Frontal cortex (tissue), 4 donors: ENCODE measurements around the gene ZNF750. TPM values are rescaled to one million over a fixed set of nuclear protein-coding genes. Genes with fewer than 3 reads are reported as not detected.

Experiments used
- DNase-seq, 2 donors: peaks; one replicate each; pipeline ENCODE4 v3.0.0; 2012; ENCODE audit warnings: low spot score in 2 of 2
- FAIRE-seq: peaks from 2 replicates; lab custom pipeline; 2012; peaks lifted over from hg19 to GRCh38; lab: Jason Lieb, UNC
- total RNA-seq: library from RNA; depleted of rRNA; stranded (reverse); fragments of >200 nt; gene quantifications from one replicate; pipeline ENCODE4 v1.2.3, GENCODE V29; 2014
- donor health status: control.
- donor health status: control.
- donor health status: control.

Gene ZNF750
- total RNA-seq, 1 donor from 2014 or later, result not detected

GRCh38 chr17:82862191-82862590 lies 22.4 kb upstream of the ZNF750 start:
- no peak for DNase-seq
- FAIRE-seq, result no peak

- FAIRE-seq (no peak), DNase-seq (no peak)
Measured at GRCh38 chr17:82861393-82861775, 21.6 kb upstream of the ZNF750 start.

DNA sequence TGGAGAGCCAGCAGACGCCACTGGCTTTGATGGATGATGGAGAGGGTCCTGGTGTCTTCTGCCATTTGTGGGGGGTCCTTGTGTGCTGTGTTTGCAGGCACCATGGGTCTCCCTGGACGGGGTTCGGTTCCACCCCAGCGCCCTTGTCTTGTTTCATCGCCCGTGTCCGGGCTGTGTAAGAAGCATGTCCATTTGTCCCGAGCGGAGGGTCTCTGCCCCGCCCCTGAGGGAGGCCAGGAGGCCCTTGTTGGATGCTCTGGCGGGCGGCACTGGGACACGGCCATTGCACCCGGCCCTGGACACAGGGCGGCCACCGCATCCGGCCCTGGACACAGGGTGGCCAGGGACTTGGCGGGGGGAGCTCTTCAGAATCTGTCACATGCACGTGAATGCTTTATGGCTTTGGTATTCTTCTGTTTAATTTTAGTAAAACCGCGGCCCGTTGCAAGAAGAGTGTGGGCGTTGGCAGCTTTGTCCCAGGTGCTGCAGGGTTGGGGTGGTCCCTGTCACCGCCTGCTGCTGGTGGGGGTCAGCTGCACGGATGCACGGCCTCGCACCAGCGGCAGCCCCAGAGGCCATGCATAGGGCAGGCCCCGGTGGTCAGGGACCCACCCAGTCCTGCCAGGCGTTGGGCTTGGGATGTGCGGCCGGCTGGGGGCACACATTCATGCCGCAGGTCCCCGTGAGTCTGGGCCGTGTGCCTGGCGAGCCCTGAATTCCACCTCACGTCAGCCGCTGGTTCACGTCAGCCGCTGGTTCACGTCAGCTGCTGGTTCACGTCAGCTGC lies 21.0 kb upstream of the ZNF750 start:
- no peak for FAIRE-seq
- no peak for DNase-seq

DNA sequence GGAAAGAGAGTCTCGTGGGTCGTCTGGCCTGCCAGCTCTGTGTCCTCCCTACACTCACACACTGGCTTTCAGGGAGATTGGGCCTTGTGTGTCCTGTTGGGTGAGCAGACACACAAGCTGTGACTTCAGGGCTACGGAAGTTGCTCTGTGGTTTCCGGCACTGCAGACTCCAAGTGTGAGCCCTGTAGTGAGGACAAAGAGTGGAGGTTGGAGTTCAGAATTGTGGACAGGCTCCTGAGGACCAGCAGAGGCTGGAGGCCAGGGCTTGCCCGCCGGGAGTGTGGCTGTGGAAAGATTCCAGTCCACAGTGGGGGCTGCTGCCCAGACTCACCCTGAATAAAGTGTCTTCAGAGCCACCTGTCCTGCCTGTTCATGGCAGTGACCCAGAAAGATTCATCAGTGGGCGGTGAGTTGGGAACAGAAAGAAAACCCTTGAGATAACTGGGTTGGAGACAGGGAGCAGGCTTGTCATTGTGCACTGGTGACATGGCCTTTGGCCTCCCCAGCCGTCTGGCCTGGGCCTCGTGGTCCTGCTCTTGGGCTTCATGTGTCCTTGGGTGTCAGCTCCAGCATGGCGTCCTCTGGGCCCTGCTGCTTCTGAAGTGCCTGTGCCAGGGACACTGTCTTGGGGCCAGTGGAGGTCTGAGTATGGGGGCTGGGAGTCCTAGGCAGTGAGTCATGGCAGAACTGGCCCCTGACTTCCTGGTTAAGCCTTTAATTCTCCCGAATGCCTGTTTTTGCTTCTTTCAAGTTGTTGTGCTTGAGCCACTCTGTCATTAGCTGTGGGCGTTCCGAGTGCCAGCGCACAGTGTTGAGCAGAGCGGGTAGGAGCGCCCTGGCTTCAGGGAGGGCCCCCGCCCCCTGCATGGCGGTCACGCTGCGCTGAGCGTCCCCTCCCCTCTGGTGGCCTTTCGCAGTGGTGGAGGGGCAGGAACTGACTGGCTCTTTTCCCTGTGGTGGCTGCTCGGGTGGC lies 19.9 kb upstream of the ZNF750 start:
- peak; percentile 59 to 74 for DNase-seq
- FAIRE-seq, result no peak

DNA sequence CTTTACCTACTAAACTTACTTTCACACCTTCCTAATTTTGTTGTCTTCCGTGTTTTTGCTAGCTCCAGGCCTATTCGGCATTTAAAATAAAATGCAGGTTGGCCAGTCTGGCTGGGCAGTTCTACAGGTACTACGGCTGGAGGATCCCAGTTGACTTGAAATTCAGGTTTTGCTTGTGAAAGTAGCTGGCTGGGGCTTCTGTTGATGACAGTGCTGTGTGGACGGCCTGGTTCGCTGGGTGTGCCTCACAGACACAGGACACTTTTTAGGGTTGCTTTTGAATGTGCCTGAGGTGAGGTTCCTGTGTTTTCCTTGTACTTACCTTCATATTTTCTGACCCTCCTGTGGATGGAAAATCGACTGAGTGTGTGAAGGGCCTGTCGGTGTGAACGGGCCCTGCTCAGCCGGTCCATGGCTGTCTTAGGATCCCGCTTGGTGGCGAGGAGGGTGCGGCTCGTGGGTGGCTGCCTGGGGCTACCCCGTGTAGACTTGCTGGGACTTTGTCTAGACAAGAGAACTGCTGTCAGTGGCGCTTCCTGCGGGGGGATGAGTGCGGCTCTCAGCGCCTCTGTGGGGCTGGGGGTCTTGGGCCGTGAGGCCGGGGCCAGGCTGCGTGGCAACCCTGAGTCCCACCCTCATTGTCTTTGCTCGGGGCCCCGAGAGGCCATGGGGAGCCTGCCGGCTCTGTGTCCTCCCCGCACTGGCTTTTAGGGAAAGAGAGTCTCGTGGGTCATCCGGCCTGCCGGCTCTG lies 18.7 kb upstream of the ZNF750 start:
- DNase-seq (no peak), FAIRE-seq (no peak)

DNA sequence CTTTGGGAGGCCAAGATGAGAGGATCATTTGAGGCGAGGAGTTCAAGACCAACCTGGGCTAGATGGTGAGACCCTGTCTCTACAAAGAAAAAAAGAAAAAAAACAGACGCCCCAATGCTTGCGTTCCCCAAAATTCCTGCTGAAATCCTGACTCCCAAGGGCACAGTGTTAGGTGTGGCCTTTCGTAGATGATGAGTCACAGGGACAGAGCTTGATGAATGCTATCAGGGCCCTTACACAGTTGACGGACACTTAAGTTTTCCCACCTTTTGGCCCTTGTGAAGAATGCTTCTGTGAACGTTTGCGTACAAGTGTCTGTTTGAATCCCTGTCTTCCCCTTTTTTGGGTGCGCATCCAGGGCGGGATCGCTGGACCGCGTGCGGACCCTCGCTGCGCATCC lies 16.5 kb upstream of the ZNF750 start:
- FAIRE-seq, result no peak
- no peak for DNase-seq

- FAIRE-seq (no peak), DNase-seq (no peak)
Measured at GRCh38 chr17:82854226-82854625, 14.4 kb upstream of the ZNF750 start.

GRCh38 chr17:82851381-82851780 lies 11.6 kb upstream of the ZNF750 start:
- no peak for FAIRE-seq
- no peak for DNase-seq

- FAIRE-seq, result no peak
- DNase-seq, result no peak
Measured at GRCh38 chr17:82849076-82849945, 9.5 kb upstream of the ZNF750 start.

DNA sequence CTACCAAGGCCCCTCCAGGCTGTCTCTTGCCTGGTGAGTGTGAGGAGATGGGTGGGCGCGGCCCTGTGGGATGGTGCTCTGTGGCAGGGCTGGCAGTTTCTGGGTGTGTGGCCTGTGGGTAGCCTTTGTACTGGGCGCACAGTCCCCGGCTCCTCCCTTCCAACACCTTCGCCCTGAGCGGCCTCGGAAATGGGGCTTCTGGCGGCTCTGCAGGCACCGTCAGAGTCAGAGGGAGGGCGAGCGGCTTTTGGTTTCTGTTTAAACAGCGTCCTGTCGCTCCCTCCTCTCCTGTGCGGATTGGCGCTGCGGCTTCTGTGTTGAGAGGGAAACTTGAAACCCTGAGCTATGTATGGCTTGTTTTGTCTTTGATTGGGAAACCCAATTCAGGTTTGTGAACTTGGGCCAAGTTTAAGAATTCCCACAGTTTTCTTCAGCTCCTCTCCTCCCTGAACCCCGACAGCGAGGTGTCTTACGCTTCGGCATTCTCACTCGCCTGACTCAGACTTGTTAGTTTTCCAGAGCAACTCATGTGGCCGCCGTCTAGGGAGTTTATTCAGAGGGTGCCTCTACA lies 8.3 kb upstream of the ZNF750 start:
- FAIRE-seq (no peak), DNase-seq (no peak)

GRCh38 chr17:82846061-82846691 lies 6.4 kb upstream of the ZNF750 start:
- DNase-seq (no peak), FAIRE-seq (no peak)

DNA sequence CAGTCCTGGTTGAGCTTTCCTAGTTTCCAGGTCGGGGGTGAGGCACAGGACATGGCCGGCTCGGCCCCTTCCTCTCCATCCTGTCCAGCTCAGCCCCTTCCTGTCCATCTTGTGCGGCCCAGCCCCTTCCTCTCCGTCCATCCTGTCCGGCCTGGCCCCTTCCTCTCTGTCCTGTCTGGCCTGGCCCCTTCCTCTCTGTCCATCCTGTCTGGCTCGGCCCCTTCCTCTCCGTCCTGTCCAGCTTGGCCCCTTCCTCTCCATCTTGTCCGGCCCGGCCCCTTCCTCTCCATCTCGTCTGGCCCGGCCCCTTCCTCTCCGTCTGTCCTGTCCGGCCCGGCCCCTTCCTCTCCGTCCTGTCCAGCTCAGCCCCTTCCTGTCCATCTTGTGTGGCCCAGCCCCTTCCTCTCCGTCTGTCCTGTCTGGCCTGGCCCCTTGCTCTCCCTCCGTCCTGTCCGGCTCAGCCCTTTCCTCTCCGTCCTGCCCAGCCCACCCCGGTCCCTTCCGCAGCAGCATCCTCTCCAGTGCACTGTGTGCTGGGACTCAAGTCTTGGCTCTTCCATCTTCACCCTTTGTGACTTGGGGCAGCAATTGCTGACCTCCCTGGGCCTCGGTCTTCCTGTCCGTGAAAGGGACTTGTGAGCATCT lies 5.5 kb upstream of the ZNF750 start:
- no peak for DNase-seq
- no peak for FAIRE-seq

- DNase-seq (no peak), FAIRE-seq (no peak)
Measured at GRCh38 chr17:82844796-82845162, 5.0 kb upstream of the ZNF750 start.

DNA sequence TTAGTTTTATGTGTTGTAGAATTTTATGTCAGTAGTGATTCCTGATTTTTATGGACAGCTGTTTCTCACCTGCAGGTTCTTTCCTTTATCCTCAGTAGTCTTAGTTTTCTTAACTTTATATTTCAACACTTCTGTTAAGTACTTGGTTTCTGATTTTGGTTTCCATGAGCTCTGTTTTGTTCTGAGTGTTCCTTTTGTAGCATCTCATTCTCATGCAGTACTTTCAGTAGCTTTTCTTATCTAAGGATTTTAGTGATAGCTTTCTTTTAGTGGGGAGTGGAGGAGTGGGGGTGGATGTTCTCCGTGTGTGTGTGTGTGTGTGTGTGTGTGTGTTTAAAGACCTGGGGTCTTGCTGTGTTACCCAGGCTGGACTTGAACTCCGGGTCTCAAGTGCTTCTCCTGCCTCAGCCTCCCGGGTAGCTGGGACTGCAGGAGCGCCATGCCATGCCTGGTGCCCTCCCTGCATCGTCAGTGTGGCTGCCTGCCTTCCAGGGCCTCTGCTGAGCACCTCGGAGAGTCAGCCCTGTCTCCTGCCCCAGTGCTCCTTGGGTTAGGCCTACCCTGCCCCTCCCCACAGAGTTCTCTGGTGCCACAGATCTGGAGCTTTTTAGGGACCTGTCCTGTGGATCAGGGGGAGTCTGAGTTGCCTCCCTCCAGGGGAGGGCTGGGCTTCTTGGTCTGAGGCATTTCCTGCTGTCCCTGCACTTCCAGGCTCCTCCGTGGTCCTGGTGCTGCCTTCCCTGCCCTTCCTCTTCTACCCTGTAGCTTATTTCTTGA lies 4.3 kb upstream of the ZNF750 start:
- FAIRE-seq, result no peak
- no peak for DNase-seq

DNA sequence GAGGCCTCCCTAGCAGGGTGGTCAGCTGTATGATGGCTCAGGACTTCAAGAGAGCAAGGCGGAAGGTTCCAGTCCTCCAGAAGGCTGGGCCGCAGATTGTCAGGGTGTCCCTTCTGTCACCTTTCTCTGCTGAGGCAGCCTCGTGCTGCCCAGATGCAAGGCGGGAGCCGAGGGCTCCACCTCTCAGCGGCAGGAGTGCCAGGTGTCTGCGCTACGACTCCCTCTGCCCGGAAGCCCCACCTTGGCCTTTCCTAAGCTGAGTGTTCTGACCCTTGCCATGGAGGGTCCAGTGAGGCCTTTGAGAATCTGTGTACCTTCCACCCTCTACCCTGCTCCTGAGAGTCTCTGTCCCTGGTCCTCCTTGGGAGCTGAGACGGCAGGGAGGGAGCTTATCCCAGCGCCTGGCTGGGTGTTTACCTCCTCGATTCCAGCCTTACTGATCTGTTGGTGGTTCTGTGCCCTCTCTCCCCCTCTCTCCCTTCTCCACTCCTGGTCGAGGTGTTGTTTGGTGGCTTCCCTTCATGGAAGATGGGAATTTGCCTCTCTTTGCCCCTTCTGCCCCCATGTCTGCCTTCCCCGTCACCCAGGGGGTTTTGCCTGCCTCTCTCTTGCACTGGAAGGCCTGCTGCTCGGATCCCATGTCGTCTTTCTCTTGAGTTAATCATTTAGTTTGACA lies 2.2 kb upstream of the ZNF750 start:
- FAIRE-seq, result no peak
- no peak for DNase-seq

DNA sequence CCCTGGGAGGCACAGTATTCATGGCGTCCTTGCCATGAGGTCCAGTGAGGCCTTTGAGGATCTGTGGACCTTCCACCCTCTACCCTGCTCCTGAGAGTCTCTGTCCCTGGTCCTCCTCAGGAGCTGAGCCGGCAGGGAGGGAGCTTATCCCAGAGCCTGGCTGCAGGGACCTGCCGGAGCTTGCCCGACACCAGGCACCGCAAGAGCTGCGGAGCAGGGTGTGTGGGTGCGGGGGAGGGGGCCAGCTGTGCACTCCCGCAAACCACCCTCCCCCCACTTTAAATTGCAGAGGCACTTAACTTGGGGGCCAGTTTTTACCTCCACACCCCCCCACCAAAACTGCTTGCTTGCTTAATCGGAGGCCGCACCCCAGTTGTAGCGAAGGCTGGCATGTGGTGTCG lies 609 bp upstream of the ZNF750 start:
- DNase-seq, result no peak
- FAIRE-seq, result no peak
